ENCODE results near the gene TTC23L.

DNA sequence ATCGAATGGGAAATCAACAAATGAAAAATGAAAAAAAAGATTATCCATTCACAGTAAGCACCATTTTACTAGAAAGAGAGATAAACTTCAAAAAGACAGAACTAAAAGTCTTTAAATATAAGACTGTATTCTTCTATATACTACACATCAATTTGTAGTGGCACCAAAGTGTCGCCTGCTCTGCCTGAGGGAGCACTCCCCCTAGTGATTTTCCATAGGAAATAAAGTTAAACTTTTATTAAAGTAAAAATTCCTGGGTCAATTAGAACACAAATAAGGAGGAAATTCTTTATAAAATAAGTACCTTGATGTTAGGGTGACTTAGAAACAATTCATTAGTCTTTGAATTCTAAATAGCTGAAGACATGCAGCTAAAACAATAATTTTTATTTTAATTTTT lies 66.6 kb downstream of the TTC23L start:
- TF ChIP-seq, protein P1, sequence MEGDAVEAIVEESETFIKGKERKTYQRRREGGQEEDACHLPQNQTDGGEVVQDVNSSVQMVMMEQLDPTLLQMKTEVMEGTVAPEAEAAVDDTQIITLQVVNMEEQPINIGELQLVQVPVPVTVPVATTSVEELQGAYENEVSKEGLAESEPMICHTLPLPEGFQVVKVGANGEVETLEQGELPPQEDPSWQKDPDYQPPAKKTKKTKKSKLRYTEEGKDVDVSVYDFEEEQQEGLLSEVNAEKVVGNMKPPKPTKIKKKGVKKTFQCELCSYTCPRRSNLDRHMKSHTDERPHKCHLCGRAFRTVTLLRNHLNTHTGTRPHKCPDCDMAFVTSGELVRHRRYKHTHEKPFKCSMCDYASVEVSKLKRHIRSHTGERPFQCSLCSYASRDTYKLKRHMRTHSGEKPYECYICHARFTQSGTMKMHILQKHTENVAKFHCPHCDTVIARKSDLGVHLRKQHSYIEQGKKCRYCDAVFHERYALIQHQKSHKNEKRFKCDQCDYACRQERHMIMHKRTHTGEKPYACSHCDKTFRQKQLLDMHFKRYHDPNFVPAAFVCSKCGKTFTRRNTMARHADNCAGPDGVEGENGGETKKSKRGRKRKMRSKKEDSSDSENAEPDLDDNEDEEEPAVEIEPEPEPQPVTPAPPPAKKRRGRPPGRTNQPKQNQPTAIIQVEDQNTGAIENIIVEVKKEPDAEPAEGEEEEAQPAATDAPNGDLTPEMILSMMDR (IDR thresholded peaks at IDR 0.05; ENCODE audit: low read length) = peak; percentile 25
- no peak for TF ChIP-seq EZH2phosphoT487 (IDR thresholded peaks at IDR 0.05; ENCODE audit: low read length)

Measured in MM.1S (cell line).